Panc1 (cell line): ENCODE results near the gene ZNF184. TPM values are rescaled to one million over a fixed set of nuclear protein-coding genes. Genes with fewer than 3 reads are reported as not detected.

Experiments used
- ATAC-seq: fragments of 200-7000 bp; cut with Tn5 transposase; 2 replicates; pipeline ENCODE4 v1.9.1; 2020; ENCODE audit warnings: mild to moderate bottlenecking, moderate library complexity
- BruUV-seq: library from RNA; stranded (reverse); fragments of 400-500 nt; replicated peaks from 2 replicates; lab custom pipeline; 2021; lab: Mats Ljungman, UMichigan
- CTCF ChIA-PET: fragments of 300-600 bp; sonication (Branson Sonifier 250); formaldehyde crosslinking; loops from one replicate; lab custom pipeline; 2022; ENCODE audit warnings: antibody characterized with exemption; lab: Charles Lee
- POLR2A ChIA-PET: fragments of 300-600 bp; sonication (Branson Sonifier 250); formaldehyde crosslinking; loops from one replicate; lab custom pipeline; 2022; ENCODE audit warnings: antibody characterized with exemption; lab: Charles Lee
- DNase-seq: peaks from one replicate; pipeline ENCODE4 v3.0.0-alpha.2; 2010; ENCODE audit warnings: low read depth, low spot score
- H3K27ac ChIP-seq: 2 replicates; pipeline ENCODE4 v1.5.1; 2011; ENCODE audit warnings: mild to moderate bottlenecking, low read length, inconsistent platforms
- H3K27me3 ChIP-seq: fragments of 200-500 bp; sonication (Bioruptor generic); 2 replicates; pipeline ENCODE4 v1.6.0; 2014; ENCODE audit warnings: low read length, inconsistent platforms; ENCODE audit not compliant: control insufficient read depth, insufficient read depth
- H3K36me3 ChIP-seq: fragments of 200-500 bp; sonication (Bioruptor generic); 2 replicates; pipeline ENCODE4 v1.5.1; 2014; ENCODE audit warnings: inconsistent platforms, mild to moderate bottlenecking, low read length, moderate library complexity; ENCODE audit not compliant: control insufficient read depth, insufficient read depth
- H3K4me1 ChIP-seq: 2 replicates; pipeline ENCODE4 v1.5.1; 2011; ENCODE audit warnings: inconsistent platforms, mild to moderate bottlenecking, low read length, moderate library complexity; ENCODE audit not compliant: control insufficient read depth, insufficient read depth
- H3K4me3 ChIP-seq, 2 experiments: 2 replicates each; pipeline ENCODE4 v1.5.1; 2011 to 2012; ENCODE audit warnings: low read depth in 2 of 2, low read length in 2 of 2, mild to moderate bottlenecking in 2 of 2, inconsistent platforms in 1 of 2, moderate library complexity in 1 of 2
- H3K9me3 ChIP-seq: fragments of 200-500 bp; sonication (Bioruptor generic); 2 replicates; pipeline ENCODE4 v1.5.1; 2014; ENCODE audit warnings: low read depth, mild to moderate bottlenecking, inconsistent platforms, low read length, moderate library complexity; ENCODE audit not compliant: control insufficient read depth, insufficient read depth
- POLR2AphosphoS5 ChIP-seq: IDR thresholded peaks from 2 replicates; pipeline ENCODE4 v1.6.1; 2012; ENCODE audit warnings: mild to moderate bottlenecking, low read depth, low read length, moderate library complexity
- SIN3A ChIP-seq: IDR thresholded peaks from 2 replicates; pipeline ENCODE4 v1.6.1; 2012; ENCODE audit warnings: low read depth, mild to moderate bottlenecking, low read length, moderate library complexity, borderline replicate concordance; ENCODE audit not compliant: insufficient read depth
- TCF7L2 ChIP-seq: IDR thresholded peaks from 2 replicates; pipeline ENCODE4 v1.6.1; 2011; ENCODE audit warnings: mild to moderate bottlenecking, low read depth, low read length, inconsistent platforms
- in situ Hi-C: cut with HindIII; loops from 2 replicates; pipeline ENCODE4 v1.10.0; 2016; ENCODE audit warnings: low sequenced_read_pairs, low pct_unique_long_range_greater_than_20kb
- intact Hi-C: fragments of 100-400 bp; cut with micrococcal nuclease; formaldehyde crosslinking; loops from one replicate; pipeline ENCODE4 v1.10.0; 2022; ENCODE audit not compliant: unreplicated experiment
- total RNA-seq: library from RNA; stranded (reverse); gene quantifications from one replicate; pipeline ENCODE4 v1.2.1, GENCODE V29; 2021; ENCODE audit not compliant: unreplicated experiment
- TF ChIP-seq, protein P1 (sequence below), 2 experiments: IDR thresholded peaks; 2 replicates each; pipeline ENCODE4 v1.6.1; 2011 to 2012; ENCODE audit warnings: low read depth in 2 of 2, control low read depth in 1 of 2, low read length in 1 of 2, mild to moderate bottlenecking in 1 of 2, moderate library complexity in 1 of 2; ENCODE audit not compliant: insufficient read depth in 1 of 2
- TF ChIP-seq, protein P2 (sequence below): fragments of 450-650 bp; IDR thresholded peaks from 2 replicates; pipeline ENCODE4 v1.5.1; 2017; ENCODE audit warnings: mild to moderate bottlenecking

The ZNF184 gene
- total RNA-seq, 1 experiment from 2014 or later: 7.8 TPM

DNA sequence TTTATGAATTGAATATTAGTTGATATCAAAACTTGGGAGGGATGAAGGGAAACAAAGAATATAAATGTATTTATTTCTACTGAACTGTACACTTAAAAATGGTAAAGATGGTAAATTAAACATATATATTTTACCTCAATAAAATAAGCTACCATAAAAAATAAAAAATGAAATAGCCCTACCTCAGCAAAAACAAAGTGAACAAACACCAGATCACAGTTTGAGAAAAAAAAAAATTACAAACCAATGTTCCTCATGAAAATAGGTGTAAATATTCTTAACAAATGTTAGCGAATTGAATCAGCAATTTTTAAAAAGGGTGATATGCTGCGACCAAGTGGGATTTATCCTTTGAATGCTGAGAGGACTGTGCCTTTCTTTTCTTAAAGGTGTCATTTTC is 28.3 kb upstream of the ZNF184 start:
- CTCF ChIA-PET: interaction anchor here (1.4 kb wide), 1 partner anchor 17 kb away, joined by 4 read pairs; no protein-coding TSS in a partner anchor
- no peak overlapping the region for H3K4me3 ChIP-seq
- H3K4me1 ChIP-seq: peaks cover 23% of the 10 kb centered on the region
- no peak for ATAC-seq
- H3K36me3 ChIP-seq: no peaks in the 10 kb centered on the region
- H3K9me3 ChIP-seq: no peaks in the 10 kb centered on the region
- POLR2A ChIA-PET: no interaction called here
- no peak for DNase-seq
- no peak for TF ChIP-seq POLR2AphosphoS5
- TF ChIP-seq SIN3A: no peak
- TF ChIP-seq TCF7L2: no peak
- TF ChIP-seq, protein P1, sequence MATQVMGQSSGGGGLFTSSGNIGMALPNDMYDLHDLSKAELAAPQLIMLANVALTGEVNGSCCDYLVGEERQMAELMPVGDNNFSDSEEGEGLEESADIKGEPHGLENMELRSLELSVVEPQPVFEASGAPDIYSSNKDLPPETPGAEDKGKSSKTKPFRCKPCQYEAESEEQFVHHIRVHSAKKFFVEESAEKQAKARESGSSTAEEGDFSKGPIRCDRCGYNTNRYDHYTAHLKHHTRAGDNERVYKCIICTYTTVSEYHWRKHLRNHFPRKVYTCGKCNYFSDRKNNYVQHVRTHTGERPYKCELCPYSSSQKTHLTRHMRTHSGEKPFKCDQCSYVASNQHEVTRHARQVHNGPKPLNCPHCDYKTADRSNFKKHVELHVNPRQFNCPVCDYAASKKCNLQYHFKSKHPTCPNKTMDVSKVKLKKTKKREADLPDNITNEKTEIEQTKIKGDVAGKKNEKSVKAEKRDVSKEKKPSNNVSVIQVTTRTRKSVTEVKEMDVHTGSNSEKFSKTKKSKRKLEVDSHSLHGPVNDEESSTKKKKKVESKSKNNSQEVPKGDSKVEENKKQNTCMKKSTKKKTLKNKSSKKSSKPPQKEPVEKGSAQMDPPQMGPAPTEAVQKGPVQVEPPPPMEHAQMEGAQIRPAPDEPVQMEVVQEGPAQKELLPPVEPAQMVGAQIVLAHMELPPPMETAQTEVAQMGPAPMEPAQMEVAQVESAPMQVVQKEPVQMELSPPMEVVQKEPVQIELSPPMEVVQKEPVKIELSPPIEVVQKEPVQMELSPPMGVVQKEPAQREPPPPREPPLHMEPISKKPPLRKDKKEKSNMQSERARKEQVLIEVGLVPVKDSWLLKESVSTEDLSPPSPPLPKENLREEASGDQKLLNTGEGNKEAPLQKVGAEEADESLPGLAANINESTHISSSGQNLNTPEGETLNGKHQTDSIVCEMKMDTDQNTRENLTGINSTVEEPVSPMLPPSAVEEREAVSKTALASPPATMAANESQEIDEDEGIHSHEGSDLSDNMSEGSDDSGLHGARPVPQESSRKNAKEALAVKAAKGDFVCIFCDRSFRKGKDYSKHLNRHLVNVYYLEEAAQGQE (IDR thresholded peaks at IDR 0.05; ENCODE audit: insufficient read depth in 1 of 2, low read depth in 2 of 2, low read length in 1 of 2): no peak
- TF ChIP-seq, protein P2, sequence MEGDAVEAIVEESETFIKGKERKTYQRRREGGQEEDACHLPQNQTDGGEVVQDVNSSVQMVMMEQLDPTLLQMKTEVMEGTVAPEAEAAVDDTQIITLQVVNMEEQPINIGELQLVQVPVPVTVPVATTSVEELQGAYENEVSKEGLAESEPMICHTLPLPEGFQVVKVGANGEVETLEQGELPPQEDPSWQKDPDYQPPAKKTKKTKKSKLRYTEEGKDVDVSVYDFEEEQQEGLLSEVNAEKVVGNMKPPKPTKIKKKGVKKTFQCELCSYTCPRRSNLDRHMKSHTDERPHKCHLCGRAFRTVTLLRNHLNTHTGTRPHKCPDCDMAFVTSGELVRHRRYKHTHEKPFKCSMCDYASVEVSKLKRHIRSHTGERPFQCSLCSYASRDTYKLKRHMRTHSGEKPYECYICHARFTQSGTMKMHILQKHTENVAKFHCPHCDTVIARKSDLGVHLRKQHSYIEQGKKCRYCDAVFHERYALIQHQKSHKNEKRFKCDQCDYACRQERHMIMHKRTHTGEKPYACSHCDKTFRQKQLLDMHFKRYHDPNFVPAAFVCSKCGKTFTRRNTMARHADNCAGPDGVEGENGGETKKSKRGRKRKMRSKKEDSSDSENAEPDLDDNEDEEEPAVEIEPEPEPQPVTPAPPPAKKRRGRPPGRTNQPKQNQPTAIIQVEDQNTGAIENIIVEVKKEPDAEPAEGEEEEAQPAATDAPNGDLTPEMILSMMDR: no peak
- no peak overlapping the region for H3K27ac ChIP-seq
- intact Hi-C loops (loop anchor here (10.0 kb wide), 1 partner anchor 184 kb away; no protein-coding TSS in a partner anchor), in situ Hi-C loops (no loop called here)
- no TSS peak for BruUV-seq
- H3K27me3 ChIP-seq: peaks cover 2% of the 10 kb centered on the region; the same call in 1 of the 2 replicates

DNA sequence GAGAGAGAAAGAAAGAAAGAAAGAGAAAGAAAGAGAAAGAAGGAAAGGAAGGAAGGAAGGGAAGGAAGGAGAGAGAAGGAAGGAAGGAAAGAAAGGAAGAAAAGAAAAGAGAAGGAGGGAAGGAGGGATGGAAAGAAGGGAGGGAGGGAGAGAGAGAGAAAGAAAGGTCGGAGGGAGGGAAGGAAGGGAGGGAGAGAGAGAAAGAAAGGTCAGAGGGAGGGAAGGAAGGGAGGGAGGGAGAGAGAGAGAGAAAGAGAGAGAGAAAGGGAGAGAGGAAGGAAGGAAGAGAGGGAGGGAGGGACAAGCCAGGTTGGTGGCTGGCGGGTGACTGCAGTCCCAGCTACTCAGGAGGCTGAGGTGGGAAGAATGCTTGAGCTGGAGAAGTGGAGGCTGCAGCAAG is 27.3 kb upstream of the ZNF184 start:
- H3K36me3 ChIP-seq: no peaks in the 10 kb centered on the region
- H3K4me1 ChIP-seq: peaks cover 19% of the 10 kb centered on the region
- no peaks in the 10 kb centered on the region for H3K9me3 ChIP-seq
- peaks cover 2% of the 10 kb centered on the region; the same call in 1 of the 2 replicates for H3K27me3 ChIP-seq
- CTCF ChIA-PET: interaction anchor here (0.6 kb wide), 2 partner anchors 204 to 274 kb away, joined by 4 to 10 read pairs; no protein-coding TSS in a partner anchor
- TF ChIP-seq, protein P1 (IDR thresholded peaks at IDR 0.05; ENCODE audit: insufficient read depth in 1 of 2, low read depth in 2 of 2, low read length in 1 of 2): no peak
- TF ChIP-seq, protein P2: no peak
- no peak for TF ChIP-seq TCF7L2
- no peak for TF ChIP-seq POLR2AphosphoS5
- TF ChIP-seq SIN3A: no peak
- H3K4me3 ChIP-seq: no peak overlapping the region
- ATAC-seq: no peak
- DNase-seq: no peak
- intact Hi-C loops: loop anchor here (10.0 kb wide), 1 partner anchor 185 kb away; no protein-coding TSS in a partner anchor
- POLR2A ChIA-PET: no interaction called here
- H3K27ac ChIP-seq: no peak overlapping the region
- BruUV-seq: no TSS peak
- in situ Hi-C loops: no loop called here
